ENCODE results near the gene TRPC4AP. TPM values are rescaled to one million over a fixed set of nuclear protein-coding genes. Genes with fewer than 3 reads are reported as not detected.
"Not testable (repeated sequence)": the region's sequence is repeated elsewhere in the genome, so short reads cannot be mapped to it uniquely, and the experiment has no call there.

The TRPC4AP gene
- total RNA-seq, 2 experiments from 2014 or later: 31.9 to 38.8 TPM

DNA sequence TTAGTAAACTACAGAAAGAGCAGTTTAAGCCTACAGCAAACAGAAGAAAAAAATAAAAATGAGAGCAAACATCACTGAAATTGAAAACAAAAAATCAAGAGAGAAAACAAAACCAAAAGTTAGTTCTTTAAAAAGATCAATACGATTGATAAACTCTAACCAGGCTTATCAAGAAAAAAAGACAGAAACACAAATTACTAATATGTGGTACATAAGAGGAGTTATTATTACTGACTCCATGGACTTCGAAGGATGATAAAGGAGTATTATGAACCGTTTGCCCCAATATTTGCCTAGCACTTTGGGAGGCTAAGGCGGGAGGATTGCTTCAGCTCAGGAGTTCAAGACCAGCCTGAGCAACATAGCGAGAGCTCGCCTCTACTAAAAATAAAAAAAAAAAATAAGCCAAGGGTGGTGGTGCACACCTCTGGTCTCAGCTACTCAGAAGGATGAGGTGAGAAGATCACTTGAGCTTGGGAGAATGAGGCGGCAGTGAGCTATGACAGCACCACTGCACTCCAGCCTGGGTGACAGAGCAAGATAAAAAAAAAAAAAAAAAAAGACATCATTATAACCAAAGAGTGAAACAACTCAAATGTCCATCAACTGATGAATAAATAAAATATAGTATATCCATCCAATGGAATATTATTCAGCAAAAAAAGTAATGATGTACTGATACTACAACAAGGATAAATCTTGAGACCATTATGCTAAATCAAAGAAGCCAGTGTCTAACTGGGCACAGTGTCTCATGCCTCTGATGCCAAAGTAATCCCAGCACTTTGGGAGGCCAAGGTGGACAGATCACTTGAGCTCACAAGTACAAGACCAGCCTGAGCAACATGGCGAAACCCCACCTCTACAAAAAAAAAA is 12.9 kb downstream of the TRPC4AP start:
- DNase-seq (ENCODE audit: low spot score): no peak
- TF ChIP-seq, protein P1, sequence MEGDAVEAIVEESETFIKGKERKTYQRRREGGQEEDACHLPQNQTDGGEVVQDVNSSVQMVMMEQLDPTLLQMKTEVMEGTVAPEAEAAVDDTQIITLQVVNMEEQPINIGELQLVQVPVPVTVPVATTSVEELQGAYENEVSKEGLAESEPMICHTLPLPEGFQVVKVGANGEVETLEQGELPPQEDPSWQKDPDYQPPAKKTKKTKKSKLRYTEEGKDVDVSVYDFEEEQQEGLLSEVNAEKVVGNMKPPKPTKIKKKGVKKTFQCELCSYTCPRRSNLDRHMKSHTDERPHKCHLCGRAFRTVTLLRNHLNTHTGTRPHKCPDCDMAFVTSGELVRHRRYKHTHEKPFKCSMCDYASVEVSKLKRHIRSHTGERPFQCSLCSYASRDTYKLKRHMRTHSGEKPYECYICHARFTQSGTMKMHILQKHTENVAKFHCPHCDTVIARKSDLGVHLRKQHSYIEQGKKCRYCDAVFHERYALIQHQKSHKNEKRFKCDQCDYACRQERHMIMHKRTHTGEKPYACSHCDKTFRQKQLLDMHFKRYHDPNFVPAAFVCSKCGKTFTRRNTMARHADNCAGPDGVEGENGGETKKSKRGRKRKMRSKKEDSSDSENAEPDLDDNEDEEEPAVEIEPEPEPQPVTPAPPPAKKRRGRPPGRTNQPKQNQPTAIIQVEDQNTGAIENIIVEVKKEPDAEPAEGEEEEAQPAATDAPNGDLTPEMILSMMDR (conservative IDR thresholded peaks at IDR 0.05; ENCODE audit: low read length): no peak
- no peak for TF ChIP-seq EZH2phosphoT487 (IDR thresholded peaks at IDR 0.05; ENCODE audit: borderline replicate concordance, low read depth, low read length)
- H3K36me3 ChIP-seq (ENCODE audit: insufficient read depth, low read length): peaks cover 19% of the 10 kb centered on the region
- no peak overlapping the region for H3K4me3 ChIP-seq (ENCODE audit: low read depth, low read length, poor library complexity, severe bottlenecking)
- H3K27ac ChIP-seq (ENCODE audit: low read depth, low read length, poor library complexity, severe bottlenecking): no peak overlapping the region
- H3K79me2 ChIP-seq (ENCODE audit: insufficient read depth, low read depth, low read length): peaks cover 52% of the 10 kb centered on the region; the same call in 1 of the 2 replicates
- H3K4me1 ChIP-seq (ENCODE audit: insufficient read depth, low read length, poor library complexity, severe bottlenecking): no peaks in the 10 kb centered on the region
- H3K4me2 ChIP-seq (ENCODE audit: low read length): no peak overlapping the region
- H3K9me3 ChIP-seq (ENCODE audit: low read length): no peaks in the 10 kb centered on the region
- no peaks in the 10 kb centered on the region for H4K20me1 ChIP-seq (ENCODE audit: insufficient read depth, low read length)
- no TSS peak for BruUV-seq (replicated peaks)
- POLR2A ChIA-PET: interaction anchor here (0.7 kb wide), 1 partner anchor 39 kb away, joined by 5 read pairs; no protein-coding TSS in a partner anchor
- H3K9me2 ChIP-seq (ENCODE audit: insufficient read depth, low read length): no peaks in the 10 kb centered on the region
- intact Hi-C loops (cut with micrococcal nuclease; ENCODE audit: unreplicated experiment): no loop called here
- CTCF ChIA-PET (ENCODE audit: unreplicated experiment): no interaction called here
- no peak overlapping the region for H2AFZ ChIP-seq (ENCODE audit: low read length)

DNA sequence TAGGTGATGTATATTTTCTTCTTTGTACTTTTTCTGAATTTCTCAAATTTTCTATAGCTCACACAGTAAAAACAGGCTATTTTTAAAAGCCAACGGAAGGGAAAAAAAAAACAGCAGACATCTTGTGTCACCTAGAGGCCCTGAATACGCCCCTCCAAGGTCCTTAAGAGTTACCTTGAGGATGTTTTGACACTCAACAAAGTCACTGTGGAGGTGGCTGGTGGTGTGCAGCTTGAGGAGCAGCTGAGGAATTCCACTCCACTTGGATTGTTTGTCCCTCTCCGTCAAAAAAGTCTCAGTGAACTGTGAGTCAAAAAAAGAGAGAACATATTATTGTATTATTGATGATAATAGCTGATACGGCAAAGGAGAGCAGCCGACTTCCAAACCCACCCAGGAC is 14.7 kb downstream of the TRPC4AP start:
- H3K9me3 ChIP-seq (ENCODE audit: low read length): no peaks in the 10 kb centered on the region
- CTCF ChIA-PET (ENCODE audit: unreplicated experiment): no interaction called here
- peaks cover 44% of the 10 kb centered on the region; the same call in 1 of the 2 replicates for H3K79me2 ChIP-seq (ENCODE audit: insufficient read depth, low read depth, low read length)
- no peak overlapping the region for H2AFZ ChIP-seq (ENCODE audit: low read length)
- intact Hi-C loops (cut with micrococcal nuclease; ENCODE audit: unreplicated experiment): no loop called here
- H3K4me1 ChIP-seq (ENCODE audit: insufficient read depth, low read length, poor library complexity, severe bottlenecking): no peaks in the 10 kb centered on the region
- H3K4me2 ChIP-seq (ENCODE audit: low read length): no peak overlapping the region
- H3K36me3 ChIP-seq (ENCODE audit: insufficient read depth, low read length): peaks cover 19% of the 10 kb centered on the region
- TF ChIP-seq, protein P1 (conservative IDR thresholded peaks at IDR 0.05; ENCODE audit: low read length): no peak
- no peak for TF ChIP-seq EZH2phosphoT487 (IDR thresholded peaks at IDR 0.05; ENCODE audit: borderline replicate concordance, low read depth, low read length)
- DNase-seq (ENCODE audit: low spot score): no peak
- POLR2A ChIA-PET: no interaction called here
- BruUV-seq (replicated peaks): no TSS peak
- H3K27ac ChIP-seq (ENCODE audit: low read depth, low read length, poor library complexity, severe bottlenecking): no peak overlapping the region
- no peaks in the 10 kb centered on the region for H3K9me2 ChIP-seq (ENCODE audit: insufficient read depth, low read length)
- H4K20me1 ChIP-seq (ENCODE audit: insufficient read depth, low read length): no peaks in the 10 kb centered on the region
- no peak overlapping the region for H3K4me3 ChIP-seq (ENCODE audit: low read depth, low read length, poor library complexity, severe bottlenecking)

DNA sequence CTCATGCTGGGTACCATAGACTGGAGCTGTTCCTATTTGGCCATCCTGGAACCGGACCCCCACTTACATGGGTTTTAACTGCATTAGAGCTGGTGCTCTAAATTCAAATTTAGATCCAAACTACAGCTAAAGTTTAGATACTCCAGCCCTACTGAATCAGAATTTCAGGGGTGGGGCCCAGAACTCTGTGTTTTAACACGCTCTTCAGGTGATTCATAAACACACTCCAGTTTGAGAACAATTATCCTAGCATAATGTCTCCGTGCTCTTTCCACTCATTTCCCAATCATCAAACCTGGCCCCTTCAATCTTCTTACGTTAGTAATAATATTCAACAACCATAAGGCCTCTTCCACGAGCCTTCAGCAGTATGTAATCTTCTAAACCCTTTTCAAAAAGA is 15.3 kb downstream of the TRPC4AP start:
- intact Hi-C loops (cut with micrococcal nuclease; ENCODE audit: unreplicated experiment): no loop called here
- TF ChIP-seq, protein P1 (conservative IDR thresholded peaks at IDR 0.05; ENCODE audit: low read length): no peak
- no peak for TF ChIP-seq EZH2phosphoT487 (IDR thresholded peaks at IDR 0.05; ENCODE audit: borderline replicate concordance, low read depth, low read length)
- POLR2A ChIA-PET: no interaction called here
- CTCF ChIA-PET (ENCODE audit: unreplicated experiment): no interaction called here
- H3K4me3 ChIP-seq (ENCODE audit: low read depth, low read length, poor library complexity, severe bottlenecking): no peak overlapping the region
- no peaks in the 10 kb centered on the region for H3K4me1 ChIP-seq (ENCODE audit: insufficient read depth, low read length, poor library complexity, severe bottlenecking)
- no peaks in the 10 kb centered on the region for H3K9me2 ChIP-seq (ENCODE audit: insufficient read depth, low read length)
- H3K27ac ChIP-seq (ENCODE audit: low read depth, low read length, poor library complexity, severe bottlenecking): no peak overlapping the region
- H3K4me2 ChIP-seq (ENCODE audit: low read length): no peak overlapping the region
- H4K20me1 ChIP-seq (ENCODE audit: insufficient read depth, low read length): no peaks in the 10 kb centered on the region
- no peaks in the 10 kb centered on the region for H3K9me3 ChIP-seq (ENCODE audit: low read length)
- H3K36me3 ChIP-seq (ENCODE audit: insufficient read depth, low read length): peaks cover 19% of the 10 kb centered on the region
- no peak for DNase-seq (ENCODE audit: low spot score)
- no peak overlapping the region for H2AFZ ChIP-seq (ENCODE audit: low read length)
- BruUV-seq (replicated peaks): no TSS peak
- H3K79me2 ChIP-seq (ENCODE audit: insufficient read depth, low read depth, low read length): peaks cover 38% of the 10 kb centered on the region; the same call in 1 of the 2 replicates

DNA sequence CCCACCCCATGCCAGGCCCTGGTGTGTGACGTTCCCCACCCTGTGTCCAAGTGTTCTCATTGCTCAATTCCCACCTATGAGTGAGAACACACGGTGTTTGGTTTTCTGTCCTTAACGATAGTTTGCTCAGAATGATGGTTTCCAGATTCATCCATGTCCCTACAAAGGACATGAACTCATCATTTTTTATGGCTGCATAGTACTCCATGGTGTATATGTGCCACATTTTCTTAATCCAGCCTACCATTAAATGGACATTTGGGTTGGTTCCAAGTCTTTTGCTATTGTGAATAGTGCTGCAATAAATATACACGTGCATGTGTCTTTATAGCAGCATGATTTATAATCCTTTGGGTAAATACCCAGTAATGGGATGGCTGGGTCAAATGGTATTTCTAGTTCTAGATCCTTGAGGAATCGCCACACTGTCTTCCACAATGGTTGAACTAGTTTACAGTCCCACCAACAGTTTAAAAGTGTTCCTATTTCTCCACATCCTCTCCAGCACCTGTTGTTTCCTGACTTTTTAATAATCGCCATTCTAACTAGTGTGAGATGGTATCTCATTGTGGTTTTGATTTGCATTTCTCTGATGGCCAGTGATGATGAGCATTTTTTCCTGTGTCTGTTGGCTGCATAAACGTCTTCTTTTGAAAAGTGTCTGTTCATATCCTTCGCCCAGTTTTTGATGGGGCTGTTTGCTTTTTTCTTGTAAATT is 21.0 kb downstream of the TRPC4AP start:
- DNase-seq (ENCODE audit: low spot score); BruUV-seq (replicated peaks); H3K9me2 ChIP-seq (ENCODE audit: insufficient read depth, low read length); CTCF ChIA-PET (ENCODE audit: unreplicated experiment); H4K20me1 ChIP-seq (ENCODE audit: insufficient read depth, low read length); POLR2A ChIA-PET; H3K4me1 ChIP-seq (ENCODE audit: insufficient read depth, low read length, poor library complexity, severe bottlenecking); H3K27ac ChIP-seq (ENCODE audit: low read depth, low read length, poor library complexity, severe bottlenecking); intact Hi-C loops (cut with micrococcal nuclease; ENCODE audit: unreplicated experiment); H3K4me3 ChIP-seq (ENCODE audit: low read depth, low read length, poor library complexity, severe bottlenecking); H3K4me2 ChIP-seq (ENCODE audit: low read length); H3K79me2 ChIP-seq (ENCODE audit: insufficient read depth, low read depth, low read length); H3K9me3 ChIP-seq (ENCODE audit: low read length); H2AFZ ChIP-seq (ENCODE audit: low read length): not testable (repeated sequence)
- peaks cover 28% of the 10 kb centered on the region for H3K36me3 ChIP-seq (ENCODE audit: insufficient read depth, low read length)

Measured in OCI-LY7 (cell line).